ENCODE data around the gene DUSP10. TPM values are rescaled to one million over a fixed set of nuclear protein-coding genes. Genes with fewer than 3 reads are reported as not detected.

The DUSP10 gene
- polyA plus RNA-seq, 1 donor from 2014 or later = 2.0 TPM

DNA sequence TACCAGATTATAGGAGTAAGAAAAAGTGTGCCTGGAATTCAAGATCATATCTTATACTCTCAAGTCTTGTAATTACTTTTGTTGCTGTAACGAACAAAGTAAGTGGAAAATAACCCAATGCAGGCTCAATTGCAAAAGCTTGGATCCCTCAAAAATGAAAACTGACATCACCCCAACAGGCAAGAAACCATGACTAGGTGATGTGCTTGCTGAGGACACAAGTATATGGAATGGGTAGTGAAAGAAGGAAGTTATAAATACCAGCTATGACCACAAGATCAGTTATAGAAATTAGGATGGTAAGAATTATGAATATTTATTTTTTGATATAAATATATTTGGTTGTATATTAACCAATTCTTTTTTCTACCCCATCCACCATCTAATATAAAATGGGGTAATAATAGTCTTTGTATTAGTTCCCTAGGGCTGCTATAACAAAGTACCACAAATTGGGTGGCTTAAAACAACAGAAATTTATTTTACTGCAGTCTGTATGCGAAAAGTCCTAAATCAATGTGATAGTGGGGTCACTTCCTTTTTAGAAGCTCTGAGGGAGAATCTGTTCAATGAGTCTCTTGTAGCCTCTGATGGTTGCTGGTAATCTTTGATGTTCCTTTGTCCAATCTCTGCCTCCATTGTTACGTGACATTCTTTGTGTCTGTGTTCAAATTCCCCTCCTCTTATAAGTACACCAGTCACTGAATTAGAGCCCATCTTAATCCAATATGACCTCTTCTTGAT is 45.0 kb downstream of the DUSP10 start:
- Histone ChIP-seq H3K9me2 (ENCODE audit: insufficient read depth, low read length) (no peaks in the 10 kb centered on the region), H3K79me2 (replicated peaks; ENCODE audit: insufficient read depth, low read length) (no peaks in the 10 kb centered on the region), H3K36me3 (ENCODE audit: insufficient read depth, low read length) (no peaks in the 10 kb centered on the region), H4K20me1 (ENCODE audit: insufficient read depth) (no peaks in the 10 kb centered on the region), H3K4me3 (ENCODE audit: low read length) (no peak overlapping the region), H3K9me3 (ENCODE audit: low read length) (no peaks in the 10 kb centered on the region), H3K4me2 (ENCODE audit: low read length) (no peak overlapping the region), H3K27ac (ENCODE audit: low read length) (no peak overlapping the region), H3F3A (ENCODE audit: insufficient read depth, low read length, poor library complexity, severe bottlenecking) (no peaks in the 10 kb centered on the region), H2AFZ (ENCODE audit: low read depth, low read length) (no peak overlapping the region), H3K27me3 (ENCODE audit: insufficient read depth, low read depth, low read length) (no peaks in the 10 kb centered on the region), H3K9ac (ENCODE audit: low read length) (no peak overlapping the region)
- TF ChIP-seq SMC3 (conservative IDR thresholded peaks at IDR 0.05; ENCODE audit: poor library complexity) (no peak), POLR2AphosphoS5 (IDR thresholded peaks at IDR 0.05) (no peak), MXI1 (conservative IDR thresholded peaks at IDR 0.05; ENCODE audit: poor library complexity, severe bottlenecking) (no peak), TAF1 (IDR thresholded peaks at IDR 0.05; ENCODE audit: low read depth) (no peak), RAD21 (conservative IDR thresholded peaks at IDR 0.05) (no peak), EZH2 (IDR thresholded peaks at IDR 0.05; ENCODE audit: borderline replicate concordance, insufficient read depth, low read length, poor library complexity, severe bottlenecking) (no peak)
- TF ChIP-seq, protein P1, sequence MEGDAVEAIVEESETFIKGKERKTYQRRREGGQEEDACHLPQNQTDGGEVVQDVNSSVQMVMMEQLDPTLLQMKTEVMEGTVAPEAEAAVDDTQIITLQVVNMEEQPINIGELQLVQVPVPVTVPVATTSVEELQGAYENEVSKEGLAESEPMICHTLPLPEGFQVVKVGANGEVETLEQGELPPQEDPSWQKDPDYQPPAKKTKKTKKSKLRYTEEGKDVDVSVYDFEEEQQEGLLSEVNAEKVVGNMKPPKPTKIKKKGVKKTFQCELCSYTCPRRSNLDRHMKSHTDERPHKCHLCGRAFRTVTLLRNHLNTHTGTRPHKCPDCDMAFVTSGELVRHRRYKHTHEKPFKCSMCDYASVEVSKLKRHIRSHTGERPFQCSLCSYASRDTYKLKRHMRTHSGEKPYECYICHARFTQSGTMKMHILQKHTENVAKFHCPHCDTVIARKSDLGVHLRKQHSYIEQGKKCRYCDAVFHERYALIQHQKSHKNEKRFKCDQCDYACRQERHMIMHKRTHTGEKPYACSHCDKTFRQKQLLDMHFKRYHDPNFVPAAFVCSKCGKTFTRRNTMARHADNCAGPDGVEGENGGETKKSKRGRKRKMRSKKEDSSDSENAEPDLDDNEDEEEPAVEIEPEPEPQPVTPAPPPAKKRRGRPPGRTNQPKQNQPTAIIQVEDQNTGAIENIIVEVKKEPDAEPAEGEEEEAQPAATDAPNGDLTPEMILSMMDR (IDR thresholded peaks at IDR 0.05; ENCODE audit: poor library complexity, severe bottlenecking) = no peak
- TF ChIP-seq, protein P2, sequence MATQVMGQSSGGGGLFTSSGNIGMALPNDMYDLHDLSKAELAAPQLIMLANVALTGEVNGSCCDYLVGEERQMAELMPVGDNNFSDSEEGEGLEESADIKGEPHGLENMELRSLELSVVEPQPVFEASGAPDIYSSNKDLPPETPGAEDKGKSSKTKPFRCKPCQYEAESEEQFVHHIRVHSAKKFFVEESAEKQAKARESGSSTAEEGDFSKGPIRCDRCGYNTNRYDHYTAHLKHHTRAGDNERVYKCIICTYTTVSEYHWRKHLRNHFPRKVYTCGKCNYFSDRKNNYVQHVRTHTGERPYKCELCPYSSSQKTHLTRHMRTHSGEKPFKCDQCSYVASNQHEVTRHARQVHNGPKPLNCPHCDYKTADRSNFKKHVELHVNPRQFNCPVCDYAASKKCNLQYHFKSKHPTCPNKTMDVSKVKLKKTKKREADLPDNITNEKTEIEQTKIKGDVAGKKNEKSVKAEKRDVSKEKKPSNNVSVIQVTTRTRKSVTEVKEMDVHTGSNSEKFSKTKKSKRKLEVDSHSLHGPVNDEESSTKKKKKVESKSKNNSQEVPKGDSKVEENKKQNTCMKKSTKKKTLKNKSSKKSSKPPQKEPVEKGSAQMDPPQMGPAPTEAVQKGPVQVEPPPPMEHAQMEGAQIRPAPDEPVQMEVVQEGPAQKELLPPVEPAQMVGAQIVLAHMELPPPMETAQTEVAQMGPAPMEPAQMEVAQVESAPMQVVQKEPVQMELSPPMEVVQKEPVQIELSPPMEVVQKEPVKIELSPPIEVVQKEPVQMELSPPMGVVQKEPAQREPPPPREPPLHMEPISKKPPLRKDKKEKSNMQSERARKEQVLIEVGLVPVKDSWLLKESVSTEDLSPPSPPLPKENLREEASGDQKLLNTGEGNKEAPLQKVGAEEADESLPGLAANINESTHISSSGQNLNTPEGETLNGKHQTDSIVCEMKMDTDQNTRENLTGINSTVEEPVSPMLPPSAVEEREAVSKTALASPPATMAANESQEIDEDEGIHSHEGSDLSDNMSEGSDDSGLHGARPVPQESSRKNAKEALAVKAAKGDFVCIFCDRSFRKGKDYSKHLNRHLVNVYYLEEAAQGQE (IDR thresholded peaks at IDR 0.05; ENCODE audit: borderline replicate concordance) = no peak

DNA sequence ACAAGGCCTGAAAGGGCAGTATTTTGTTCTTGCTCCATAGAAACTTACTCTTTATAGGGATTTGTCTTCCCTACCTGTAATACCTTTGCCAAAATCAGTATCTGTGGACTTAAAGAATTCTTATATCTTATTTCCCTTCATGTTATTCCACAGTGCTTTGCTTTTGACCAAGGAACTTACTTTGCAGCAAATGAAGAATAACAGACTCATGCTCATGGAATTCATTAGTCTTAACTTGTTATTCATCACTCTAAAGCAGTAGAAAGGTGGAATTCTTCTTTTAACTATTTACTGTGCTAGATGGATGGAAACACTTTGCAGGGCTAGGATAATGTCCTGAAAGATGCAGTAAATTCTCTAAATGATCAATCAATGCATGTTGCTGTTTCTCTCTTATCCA is 45.9 kb downstream of the DUSP10 start:
- H3K9me2 ChIP-seq (ENCODE audit: insufficient read depth, low read length) = no peaks in the 10 kb centered on the region
- no peak overlapping the region for H3K9ac ChIP-seq (ENCODE audit: low read length)
- no peak overlapping the region for H2AFZ ChIP-seq (ENCODE audit: low read depth, low read length)
- H3K4me3 ChIP-seq (ENCODE audit: low read length) = no peak overlapping the region
- H3K4me2 ChIP-seq (ENCODE audit: low read length) = no peak overlapping the region
- no peaks in the 10 kb centered on the region for H3K79me2 ChIP-seq (replicated peaks; ENCODE audit: insufficient read depth, low read length)
- TF ChIP-seq MXI1 (conservative IDR thresholded peaks at IDR 0.05; ENCODE audit: poor library complexity, severe bottlenecking) = no peak
- TF ChIP-seq, protein P1 (IDR thresholded peaks at IDR 0.05; ENCODE audit: poor library complexity, severe bottlenecking) = no peak
- TF ChIP-seq, protein P2 (IDR thresholded peaks at IDR 0.05; ENCODE audit: borderline replicate concordance) = no peak
- no peak for TF ChIP-seq RAD21 (conservative IDR thresholded peaks at IDR 0.05)
- no peak for TF ChIP-seq TAF1 (IDR thresholded peaks at IDR 0.05; ENCODE audit: low read depth)
- no peak for TF ChIP-seq POLR2AphosphoS5 (IDR thresholded peaks at IDR 0.05)
- TF ChIP-seq SMC3 (conservative IDR thresholded peaks at IDR 0.05; ENCODE audit: poor library complexity) = no peak
- no peaks in the 10 kb centered on the region for H3F3A ChIP-seq (ENCODE audit: insufficient read depth, low read length, poor library complexity, severe bottlenecking)
- no peaks in the 10 kb centered on the region for H4K20me1 ChIP-seq (ENCODE audit: insufficient read depth)
- H3K27me3 ChIP-seq (ENCODE audit: insufficient read depth, low read depth, low read length) = no peaks in the 10 kb centered on the region
- no peak overlapping the region for H3K27ac ChIP-seq (ENCODE audit: low read length)
- H3K9me3 ChIP-seq (ENCODE audit: low read length) = no peaks in the 10 kb centered on the region
- no peaks in the 10 kb centered on the region for H3K36me3 ChIP-seq (ENCODE audit: insufficient read depth, low read length)
